Activated CD8-positive, alpha-beta memory T cell treated with anti-CD3 and anti-CD28 coated beads, Interleukin-2, amount 50 U/mL, for 1 hour (primary cell): ENCODE measurements around the gene FES.
"Not testable (repeated sequence)": the region's sequence is repeated elsewhere in the genome, so short reads cannot be mapped to it uniquely, and the experiment has no call there.

ENCODE experiments used
- DNase-seq: peaks from one replicate; pipeline ENCODE4 v3.0.0-alpha.2; 2020; ENCODE audit errors: extremely low read depth

FES gene

GRCh38 chr15:90883976-90884718, at the start of gene FES:
Gene FES, plus strand, starts transcription at chr15:90884504. Its CDS starts 542 bp downstream, at chr15:90885046.
- no peak for DNase-seq

DNA sequence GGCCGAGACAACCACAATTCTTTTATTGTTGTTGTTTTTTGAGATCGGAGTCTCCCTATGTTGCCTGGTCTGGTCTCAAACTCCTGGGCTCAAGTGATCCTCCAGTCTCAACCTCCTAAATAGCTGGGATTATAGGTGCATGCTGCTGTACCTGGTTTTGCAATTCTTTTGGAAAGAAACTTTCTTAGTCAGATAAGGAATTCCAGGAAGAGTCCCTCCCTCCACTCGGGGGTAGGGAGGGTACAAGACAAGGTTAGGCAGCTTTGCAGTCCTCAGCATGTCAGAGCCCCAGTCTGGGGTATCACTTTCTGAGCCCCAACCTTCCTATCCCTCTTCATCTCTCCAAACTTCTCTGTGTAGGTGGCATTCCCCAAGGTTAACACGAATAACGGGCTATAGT, 49.7 kb upstream of the FES start:
- DNase-seq, result no peak

- no peak for DNase-seq
Observed at GRCh38 chr15:90836296-90836871, 47.9 kb upstream of the FES start.

DNA sequence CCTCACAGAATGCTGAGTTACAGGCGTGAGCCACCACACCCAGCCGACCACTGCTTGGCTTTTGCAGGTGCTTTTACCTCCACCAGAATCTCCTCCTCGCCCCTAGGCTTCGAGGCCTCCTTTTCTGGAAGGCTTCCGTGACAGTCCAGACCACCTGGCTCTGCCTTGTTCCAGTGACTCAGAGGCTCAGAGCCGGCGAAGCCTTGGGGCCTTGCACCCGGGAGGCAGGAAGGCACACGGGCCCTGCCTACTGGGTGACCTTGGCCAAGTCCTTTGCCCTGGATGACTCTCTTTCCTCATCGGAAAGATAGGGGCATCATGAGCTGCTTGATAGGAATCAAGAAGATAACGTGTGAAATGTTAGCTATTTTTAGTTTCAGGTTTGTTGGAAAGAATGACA, 47.2 kb upstream of the FES start:
- DNase-seq, result no peak

DNA sequence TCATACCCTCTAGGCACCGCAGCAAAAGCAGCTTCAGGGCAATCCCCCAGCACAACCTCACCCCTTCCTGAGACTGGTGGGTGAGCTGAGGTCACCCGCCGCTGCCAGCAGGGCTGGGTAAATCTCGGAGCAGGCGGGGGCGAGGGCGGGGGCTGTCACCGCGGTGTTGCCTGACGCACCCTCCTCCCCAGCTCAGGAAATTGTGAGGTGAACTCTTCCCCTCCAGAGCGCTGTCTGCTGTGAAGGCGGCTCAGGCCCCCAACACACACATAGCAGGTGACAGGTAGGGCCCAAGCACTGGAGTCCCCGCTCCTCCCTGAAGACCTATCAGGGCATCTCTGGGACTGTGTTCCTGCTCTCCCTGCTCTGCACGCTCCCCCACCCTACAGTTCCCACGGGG, 46.2 kb upstream of the FES start:
- peak; percentile 86 for DNase-seq

- DNase-seq, result no peak
Observed at GRCh38 chr15:90838544-90838943, 45.8 kb upstream of the FES start.

DNA sequence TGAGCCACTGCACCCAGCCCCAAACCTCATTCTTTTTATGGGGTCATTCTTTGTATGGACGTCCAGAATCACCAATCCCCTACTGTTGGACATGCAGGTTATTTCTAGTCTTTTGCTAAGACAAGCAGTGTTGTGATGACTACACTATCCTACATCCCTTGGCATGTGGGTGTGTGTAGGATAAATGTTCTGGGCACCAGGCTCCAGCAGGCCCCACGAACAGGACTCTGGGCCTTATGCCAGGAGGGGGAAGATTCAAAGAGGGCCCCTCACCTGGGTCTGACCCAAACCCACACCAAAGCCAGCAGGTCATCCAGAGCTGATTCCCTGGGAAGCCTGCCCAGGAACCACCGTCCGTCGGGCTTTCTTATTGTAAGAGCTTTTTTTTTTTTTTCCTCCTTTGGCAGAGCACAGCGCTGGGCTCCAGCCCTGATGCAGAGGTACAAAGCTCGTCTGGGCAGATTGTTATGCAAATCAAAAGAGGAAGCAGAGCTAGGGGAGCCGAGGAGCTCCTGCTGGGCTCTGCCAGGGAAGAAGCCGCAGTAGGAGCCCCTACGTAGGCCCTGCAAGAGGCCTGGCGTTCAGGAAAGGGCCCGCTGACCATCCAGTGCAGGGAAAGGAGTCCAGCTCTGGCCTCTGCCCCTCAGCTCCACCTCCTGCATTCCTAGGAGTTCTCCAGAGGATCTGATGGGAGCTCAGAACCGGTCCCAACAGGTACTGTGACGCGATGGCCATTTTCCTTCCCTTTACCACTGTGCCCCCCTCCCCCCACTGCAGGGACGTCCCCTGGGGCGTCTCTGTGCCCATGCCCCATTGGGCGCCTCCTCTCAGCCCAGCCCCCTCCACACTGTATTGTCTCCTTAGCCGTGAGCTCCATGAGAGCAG, 44.9 kb upstream of the FES start:
- no peak for DNase-seq

DNA sequence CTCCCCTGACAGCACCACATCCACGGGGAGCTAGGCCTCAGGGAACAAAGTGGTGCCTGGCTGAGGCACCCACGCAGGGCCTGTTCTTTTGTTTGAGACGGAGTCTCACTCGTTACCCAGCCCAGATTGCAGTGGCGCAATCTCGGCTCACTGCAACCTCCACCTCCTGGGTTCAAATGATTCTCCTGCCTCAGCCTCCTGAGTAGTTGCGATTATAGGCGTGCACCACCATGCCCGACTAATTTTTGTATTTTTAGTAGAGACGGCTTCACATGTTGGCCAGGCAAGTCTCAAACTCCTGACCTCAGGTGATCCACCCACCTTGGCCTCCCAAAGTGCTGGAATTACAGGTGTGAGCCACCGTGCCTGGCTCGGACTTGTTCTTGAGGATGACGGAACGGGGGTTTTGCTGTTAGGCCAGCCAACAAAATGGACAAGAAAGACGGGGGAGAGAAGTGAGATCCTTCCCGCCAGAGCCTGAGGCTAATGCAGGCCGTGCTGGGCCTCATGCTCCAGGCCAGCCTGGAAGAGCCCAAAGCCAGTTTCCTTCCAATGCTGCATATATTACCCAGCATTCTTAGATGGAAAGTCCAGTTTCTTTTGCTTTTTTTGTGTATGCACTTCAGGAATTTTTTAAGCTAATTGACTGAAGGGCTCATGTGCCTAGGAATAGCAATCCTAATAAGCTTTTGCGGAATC, 44.0 kb upstream of the FES start:
- DNase-seq, result no peak

DNA sequence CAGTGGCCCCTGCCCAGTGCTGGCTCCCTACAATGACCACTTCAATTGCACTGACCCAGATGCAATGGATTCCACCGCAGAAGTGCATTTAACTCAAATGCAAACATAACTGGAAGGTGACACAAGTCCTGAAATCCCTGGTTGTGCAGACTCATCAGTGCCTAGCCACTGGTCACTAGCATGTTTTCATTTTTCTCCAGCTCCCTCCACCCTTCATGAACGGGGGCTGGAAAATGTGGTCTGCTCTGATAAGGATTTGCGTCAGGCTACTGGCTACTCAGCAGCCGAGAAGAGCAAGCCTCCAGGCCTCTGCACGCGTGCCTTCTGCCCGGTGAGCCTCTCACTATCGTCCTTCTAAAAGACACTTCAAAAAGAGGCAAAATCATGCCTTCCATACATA, 43.4 kb upstream of the FES start:
- no peak for DNase-seq

DNA sequence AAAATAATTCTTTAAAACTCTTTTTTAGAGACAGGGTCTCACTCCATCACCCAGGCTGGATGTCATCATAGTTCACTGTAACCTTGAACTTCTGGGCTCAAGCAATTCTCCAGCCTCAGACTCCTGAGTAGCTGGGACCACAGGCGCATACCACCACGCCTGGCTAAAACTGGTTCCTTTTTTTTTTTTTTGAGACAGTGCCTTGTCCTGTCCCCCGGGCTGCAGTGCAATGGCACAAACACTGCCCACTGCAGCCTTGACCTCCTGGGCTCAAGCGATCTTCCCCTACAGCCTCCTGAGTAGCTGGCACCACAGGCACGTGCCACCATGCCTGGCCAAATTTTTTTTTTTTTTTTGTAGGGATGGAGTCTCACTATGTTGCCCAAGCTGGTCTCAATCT, 39.6 kb upstream of the FES start:
- DNase-seq, result no peak

DNA sequence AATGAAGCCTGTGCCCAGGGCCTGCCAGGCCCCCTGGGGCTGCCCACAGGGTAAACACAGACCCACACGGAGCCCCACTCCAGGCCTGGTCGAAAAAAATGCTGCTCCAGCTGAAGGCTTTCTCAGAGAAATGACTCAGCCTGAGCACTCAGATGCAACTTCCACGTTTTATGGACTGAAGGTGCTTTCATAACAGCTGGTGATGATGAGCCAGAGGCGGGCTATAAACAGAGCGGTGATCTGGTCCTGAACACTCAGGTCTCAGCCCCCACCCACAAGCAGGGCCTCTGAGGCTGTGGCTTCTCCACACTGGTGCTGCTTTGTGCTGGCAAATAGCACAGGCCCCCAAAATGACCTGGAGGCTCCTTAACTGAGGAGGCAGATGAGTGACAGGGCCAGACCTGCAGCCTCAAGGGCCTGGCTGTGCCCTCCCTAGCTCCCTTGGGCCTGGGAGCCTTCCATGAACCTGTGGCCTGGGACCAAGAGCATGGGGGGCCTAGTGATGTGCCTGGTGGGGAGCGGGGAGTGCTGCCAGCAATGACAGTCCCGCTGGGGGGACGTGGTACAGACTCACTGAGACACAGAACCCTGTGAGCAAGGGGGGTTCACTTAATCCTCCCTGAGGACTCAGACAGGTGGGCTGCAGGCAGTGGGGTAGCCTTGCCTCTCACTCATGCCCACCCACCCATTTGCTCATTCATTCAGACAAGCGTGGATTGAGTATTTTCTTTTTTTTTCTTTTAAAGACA, 38.9 kb upstream of the FES start:
- DNase-seq, result no peak

DNA sequence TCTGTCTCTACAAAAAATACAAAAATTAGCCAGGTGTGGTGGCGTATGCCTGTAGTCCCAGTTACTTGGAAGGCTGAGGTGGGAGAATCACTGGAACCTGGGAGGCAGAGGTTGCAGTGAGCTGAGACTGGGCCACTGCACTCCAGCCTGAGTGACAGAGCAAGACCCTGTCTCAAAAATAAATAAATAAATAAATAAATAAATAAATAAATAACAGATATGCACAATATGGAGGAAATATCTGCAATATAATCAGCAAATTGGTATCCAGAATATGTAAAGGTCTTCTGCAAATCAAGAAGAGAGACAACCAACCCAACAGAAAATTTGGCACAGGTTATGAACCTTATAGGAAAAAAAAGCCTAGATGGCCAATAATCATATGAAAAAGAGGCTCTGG, 34.9 kb upstream of the FES start:
- DNase-seq, result not testable (repeated sequence)

- no peak for DNase-seq
Observed at GRCh38 chr15:90851114-90851513, 33.2 kb upstream of the FES start.

GRCh38 chr15:90851940-90852339, 32.4 kb upstream of the FES start:
- no peak for DNase-seq

DNA sequence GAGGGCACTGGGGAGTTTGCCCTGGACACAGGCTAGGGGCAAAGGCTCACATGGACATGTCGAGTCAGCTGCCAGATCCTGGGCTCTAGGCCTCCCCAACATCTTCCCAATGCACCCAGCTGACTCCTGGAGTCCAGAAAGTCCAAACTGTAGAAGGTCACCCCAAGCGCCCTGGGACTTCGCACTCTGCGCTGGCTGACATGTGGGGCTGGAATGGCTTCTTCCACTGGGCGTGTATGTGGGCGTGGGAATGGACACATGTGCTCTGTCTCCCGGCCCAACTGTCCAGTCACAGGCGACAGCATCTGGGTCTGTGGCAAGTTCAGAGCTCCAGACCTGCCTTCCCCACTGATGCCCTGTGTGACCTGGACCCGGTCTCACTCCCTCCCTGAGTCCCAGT, 29.2 kb upstream of the FES start:
- no peak for DNase-seq

GRCh38 chr15:90857337-90857736, 27.0 kb upstream of the FES start:
- DNase-seq, result no peak

DNA sequence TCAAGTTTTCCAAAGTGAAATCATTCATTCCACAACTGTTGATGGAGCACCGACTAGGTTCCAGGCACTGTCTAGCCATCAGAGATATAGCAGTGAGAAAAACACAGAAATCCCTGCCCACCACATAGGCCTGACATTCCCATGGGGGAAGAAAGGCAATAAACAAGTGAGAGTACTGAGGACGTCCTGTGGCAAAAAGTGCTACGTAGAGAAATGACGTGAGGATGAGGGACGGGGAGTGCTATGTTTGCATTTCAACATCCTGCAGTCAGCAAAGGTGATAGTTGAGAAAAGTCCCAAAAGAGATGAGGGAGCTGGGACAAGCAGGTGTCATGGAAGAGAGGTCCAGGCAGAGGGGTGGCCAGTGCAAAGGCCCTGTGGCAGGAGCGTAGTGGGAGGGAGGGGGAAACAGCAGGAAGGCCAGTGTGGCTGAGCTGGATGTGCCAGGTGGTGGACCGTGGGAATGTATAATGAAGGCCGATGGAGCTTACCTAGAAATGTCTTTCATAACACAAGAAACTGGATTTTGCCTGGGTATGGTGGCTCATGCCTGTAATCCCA, 26.3 kb upstream of the FES start:
- DNase-seq, result no peak

DNA sequence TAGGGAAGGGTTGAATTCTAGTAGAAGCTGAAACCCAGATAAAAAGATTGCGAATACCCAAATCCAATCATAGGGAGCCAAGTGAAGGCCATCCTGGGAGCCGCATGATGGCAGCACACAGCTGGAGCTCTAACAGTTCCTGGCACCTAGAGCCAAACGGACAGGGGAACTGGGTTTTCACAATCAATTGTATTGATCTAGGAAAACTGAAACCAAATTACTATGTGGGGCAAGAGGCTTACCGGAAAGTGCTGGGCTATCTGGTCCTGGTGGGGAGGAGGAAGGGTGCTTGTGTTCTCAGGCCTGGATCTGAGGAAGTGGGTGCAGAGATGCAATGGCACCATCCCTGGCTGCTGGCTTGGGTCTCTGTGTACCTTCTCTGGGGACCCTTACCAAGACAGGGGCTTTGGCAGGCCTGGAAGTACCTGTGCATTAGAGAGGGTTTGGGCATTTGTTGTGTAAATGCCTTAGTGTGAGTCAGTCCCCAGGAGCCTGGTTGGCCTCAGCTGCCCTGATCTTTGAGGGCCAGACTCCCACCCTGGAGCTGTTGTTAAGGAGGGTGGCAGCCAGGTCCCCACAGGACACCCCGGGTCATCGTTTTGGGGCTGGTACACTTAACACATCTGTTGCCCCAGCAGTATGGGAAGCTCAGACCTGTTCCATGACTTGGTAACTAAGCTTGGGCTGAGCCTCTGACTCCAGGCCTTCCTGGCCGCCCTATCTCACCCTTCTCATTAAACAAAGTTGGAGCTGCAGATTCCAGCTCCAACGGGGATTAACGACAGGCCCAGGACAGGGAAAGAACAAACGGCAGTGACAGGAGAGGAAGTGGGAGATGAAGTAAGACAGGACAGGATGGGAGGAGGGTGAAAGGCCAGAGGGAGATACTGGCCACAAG, 24.8 kb upstream of the FES start:
- no peak for DNase-seq

- DNase-seq, result no peak
Observed at GRCh38 chr15:90860450-90860849, 23.9 kb upstream of the FES start.
